Astrocyte (in vitro differentiated cells and primary cell): ENCODE data around the gene ZC3H18. TPM values are rescaled to one million over a fixed set of nuclear protein-coding genes. Genes with fewer than 3 reads are reported as not detected.

Experiments used
- DNase-seq: peaks from one replicate; pipeline ENCODE4 v3.0.0-alpha.2; 2010; ENCODE audit warnings: low read depth
- FAIRE-seq: peaks from 2 replicates; lab custom pipeline; 2011; peaks lifted over from hg19 to GRCh38; lab: Jason Lieb, UNC
- H2AFZ ChIP-seq: 2 replicates; pipeline ENCODE4 v1.6.0; 2012; ENCODE audit warnings: low read depth, low read length, inconsistent platforms
- H3K27ac ChIP-seq: 2 replicates; pipeline ENCODE4 v1.5.1; 2011; ENCODE audit warnings: low read depth, low read length, inconsistent platforms
- H3K27me3 ChIP-seq: 2 replicates; pipeline ENCODE4 v1.6.0; 2011; ENCODE audit warnings: low read length, inconsistent platforms; ENCODE audit not compliant: insufficient read depth
- H3K36me3 ChIP-seq: 2 replicates; pipeline ENCODE4 v1.5.1; 2011; ENCODE audit warnings: low read length, inconsistent platforms; ENCODE audit not compliant: insufficient read depth
- H3K4me1 ChIP-seq: 2 replicates; pipeline ENCODE4 v1.5.1; 2011; ENCODE audit warnings: low read length, inconsistent platforms; ENCODE audit not compliant: insufficient read depth
- H3K4me2 ChIP-seq: 2 replicates; pipeline ENCODE4 v1.6.0; 2012; ENCODE audit warnings: low read length, inconsistent platforms
- H3K4me3 ChIP-seq: 2 replicates; pipeline ENCODE4 v1.5.1; 2011; ENCODE audit warnings: low read depth, mild to moderate bottlenecking, low read length, inconsistent platforms; ENCODE audit not compliant: insufficient read depth
- H3K79me2 ChIP-seq: 2 replicates; pipeline ENCODE4 v1.6.0; 2012; ENCODE audit warnings: mild to moderate bottlenecking, low read length, inconsistent platforms; ENCODE audit not compliant: insufficient read depth
- H3K9ac ChIP-seq: 2 replicates; pipeline ENCODE4 v1.6.0; 2012; ENCODE audit warnings: mild to moderate bottlenecking, low read length, inconsistent platforms
- H3K9me3 ChIP-seq: 2 replicates; pipeline ENCODE4 v1.5.1; 2012; ENCODE audit warnings: low read depth, mild to moderate bottlenecking, low read length, inconsistent platforms; ENCODE audit not compliant: insufficient read depth
- H4K20me1 ChIP-seq: 2 replicates; pipeline ENCODE4 v1.6.0; 2012; ENCODE audit warnings: low read length, inconsistent platforms; ENCODE audit not compliant: insufficient read depth
- H3K27ac Mint-ChIP-seq: one replicate; pipeline ENCODE4 v1.8.0; 2021; ENCODE audit warnings: mild to moderate bottlenecking, mixed read lengths; ENCODE audit not compliant: unreplicated experiment
- H3K27me3 Mint-ChIP-seq: one replicate; pipeline ENCODE4 v1.8.0; 2021; ENCODE audit warnings: low read depth, mixed read lengths; ENCODE audit not compliant: unreplicated experiment
- H3K36me3 Mint-ChIP-seq: one replicate; pipeline ENCODE4 v1.8.0; 2021; ENCODE audit warnings: low read depth, mixed read lengths; ENCODE audit not compliant: unreplicated experiment
- H3K4me1 Mint-ChIP-seq: one replicate; pipeline ENCODE4 v1.8.0; 2021; ENCODE audit warnings: low read depth, mixed read lengths; ENCODE audit not compliant: unreplicated experiment
- H3K4me3 Mint-ChIP-seq: one replicate; pipeline ENCODE4 v1.8.0; 2021; ENCODE audit warnings: mild to moderate bottlenecking, moderate library complexity, mixed read lengths; ENCODE audit not compliant: unreplicated experiment
- H3K9me3 Mint-ChIP-seq: one replicate; pipeline ENCODE4 v1.8.0; 2021; ENCODE audit warnings: mild to moderate bottlenecking, mixed read lengths; ENCODE audit not compliant: unreplicated experiment
- EZH2 ChIP-seq: IDR thresholded peaks from 2 replicates; pipeline ENCODE4 v1.6.1; 2012; ENCODE audit warnings: mild to moderate bottlenecking, low read length, inconsistent platforms; ENCODE audit not compliant: insufficient read depth
- total RNA-seq: library from RNA; stranded (reverse); gene quantifications from 2 replicates; pipeline ENCODE4 v1.2.1, GENCODE V29; 2021
- TF ChIP-seq, protein P1 (sequence below): IDR thresholded peaks from 2 replicates; pipeline ENCODE4 v1.5.1; 2011; ENCODE audit warnings: low read depth, mild to moderate bottlenecking, inconsistent platforms, low read length, moderate library complexity; ENCODE audit not compliant: insufficient read depth

Gene ZC3H18
- total RNA-seq, 1 donor from 2014 or later, result 32.8 TPM

DNA sequence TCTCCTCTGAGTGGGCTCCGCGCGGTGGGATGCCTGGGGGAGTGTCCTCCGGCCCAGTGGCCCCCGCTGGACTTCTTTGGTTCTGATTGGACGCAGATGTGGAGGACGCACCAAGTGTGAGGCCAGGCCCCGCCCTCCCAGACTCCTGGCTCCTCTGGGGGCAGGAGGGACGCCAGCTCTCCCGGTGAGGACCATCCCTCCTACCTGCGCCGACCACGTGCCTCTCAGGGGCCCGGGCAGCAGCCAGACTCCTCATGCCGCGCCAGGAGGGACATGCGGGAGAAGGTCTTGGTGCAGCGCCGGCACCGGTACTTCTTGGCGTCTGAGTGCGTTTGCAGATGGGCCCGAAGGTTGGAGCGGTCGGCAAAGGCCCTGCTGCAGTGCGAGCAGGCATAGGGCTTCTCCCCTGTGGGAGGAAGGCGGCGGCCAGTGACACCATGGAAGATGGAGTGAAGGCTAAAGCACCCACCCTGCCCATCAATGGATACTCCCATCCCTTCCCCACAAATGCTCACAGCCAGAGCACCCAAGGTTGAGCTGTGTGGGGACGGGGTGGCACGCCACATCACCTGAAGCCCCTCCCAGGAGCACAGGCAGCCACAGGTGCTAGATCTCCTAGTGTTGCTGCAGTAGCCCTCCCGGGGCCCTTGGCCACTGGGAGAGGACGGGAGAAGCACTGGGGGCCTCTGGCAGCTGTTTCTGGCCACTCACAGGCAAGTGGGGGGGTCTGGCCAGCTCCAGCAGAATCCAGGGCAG, 108.2 kb downstream of the ZC3H18 start:
- H3K9me3 Mint-ChIP-seq, result no peaks in the 10 kb centered on the region
- Histone ChIP-seq H2AFZ (no peak overlapping the region), H4K20me1 (no peaks in the 10 kb centered on the region), H3K4me2 (no peak overlapping the region), H3K4me3 (no peak overlapping the region), H3K27me3 (peaks cover 5% of the 10 kb centered on the region), H3K9ac (no peak overlapping the region), H3K79me2 (no peaks in the 10 kb centered on the region), H3K36me3 (no peaks in the 10 kb centered on the region), H3K9me3 (no peaks in the 10 kb centered on the region), H3K27ac (no peak overlapping the region), H3K4me1 (no peaks in the 10 kb centered on the region)
- H3K27ac Mint-ChIP-seq, result no peak overlapping the region
- TF ChIP-seq, protein P1, sequence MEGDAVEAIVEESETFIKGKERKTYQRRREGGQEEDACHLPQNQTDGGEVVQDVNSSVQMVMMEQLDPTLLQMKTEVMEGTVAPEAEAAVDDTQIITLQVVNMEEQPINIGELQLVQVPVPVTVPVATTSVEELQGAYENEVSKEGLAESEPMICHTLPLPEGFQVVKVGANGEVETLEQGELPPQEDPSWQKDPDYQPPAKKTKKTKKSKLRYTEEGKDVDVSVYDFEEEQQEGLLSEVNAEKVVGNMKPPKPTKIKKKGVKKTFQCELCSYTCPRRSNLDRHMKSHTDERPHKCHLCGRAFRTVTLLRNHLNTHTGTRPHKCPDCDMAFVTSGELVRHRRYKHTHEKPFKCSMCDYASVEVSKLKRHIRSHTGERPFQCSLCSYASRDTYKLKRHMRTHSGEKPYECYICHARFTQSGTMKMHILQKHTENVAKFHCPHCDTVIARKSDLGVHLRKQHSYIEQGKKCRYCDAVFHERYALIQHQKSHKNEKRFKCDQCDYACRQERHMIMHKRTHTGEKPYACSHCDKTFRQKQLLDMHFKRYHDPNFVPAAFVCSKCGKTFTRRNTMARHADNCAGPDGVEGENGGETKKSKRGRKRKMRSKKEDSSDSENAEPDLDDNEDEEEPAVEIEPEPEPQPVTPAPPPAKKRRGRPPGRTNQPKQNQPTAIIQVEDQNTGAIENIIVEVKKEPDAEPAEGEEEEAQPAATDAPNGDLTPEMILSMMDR, result no peak
- no peak for TF ChIP-seq EZH2
- no peak for DNase-seq
- H3K4me3 Mint-ChIP-seq, result no peak overlapping the region
- H3K4me1 Mint-ChIP-seq, result no peaks in the 10 kb centered on the region
- H3K27me3 Mint-ChIP-seq, result no peaks in the 10 kb centered on the region
- FAIRE-seq, result no peak
- peaks cover 2% of the 10 kb centered on the region for H3K36me3 Mint-ChIP-seq

DNA sequence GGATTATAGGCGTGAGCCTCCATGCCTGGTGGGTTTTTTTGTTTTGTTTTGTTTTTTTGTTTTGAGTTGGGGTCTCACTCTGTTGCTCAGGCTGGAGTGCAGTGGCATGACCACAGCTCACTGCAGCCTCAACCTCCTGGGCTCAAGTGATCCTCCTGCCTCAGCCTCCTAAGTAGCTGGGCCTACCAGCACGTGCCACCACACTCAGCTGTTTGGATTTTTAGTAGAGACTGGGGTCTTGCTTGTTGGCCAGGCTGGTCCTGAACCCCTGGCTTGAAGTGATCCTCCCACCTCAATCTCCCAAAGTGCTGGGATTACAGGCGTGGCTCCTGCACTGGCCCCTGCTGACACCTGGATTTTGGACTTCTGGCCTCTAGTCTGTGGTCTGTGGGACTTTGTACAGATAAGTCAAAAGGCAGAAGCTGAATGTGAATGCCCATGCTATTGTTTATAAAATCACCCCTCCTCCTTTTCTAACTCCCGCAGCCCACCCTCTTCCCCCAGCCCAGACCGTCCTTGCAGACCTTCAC, 110.4 kb downstream of the ZC3H18 start:
- Histone ChIP-seq H3K9me3 (no peaks in the 10 kb centered on the region), H3K36me3 (no peaks in the 10 kb centered on the region), H3K4me2 (no peak overlapping the region), H3K27me3 (peaks cover 12% of the 10 kb centered on the region), H3K4me3 (no peak overlapping the region), H3K4me1 (peaks cover 3% of the 10 kb centered on the region), H3K27ac (no peak overlapping the region), H2AFZ (no peak overlapping the region), H3K9ac (no peak overlapping the region), H4K20me1 (no peaks in the 10 kb centered on the region), H3K79me2 (no peaks in the 10 kb centered on the region)
- TF ChIP-seq, protein P1, result no peak
- no peak for TF ChIP-seq EZH2
- H3K36me3 Mint-ChIP-seq, result no peaks in the 10 kb centered on the region
- H3K27ac Mint-ChIP-seq, result no peak overlapping the region
- FAIRE-seq (no peak), DNase-seq (no peak)
- no peaks in the 10 kb centered on the region for H3K4me1 Mint-ChIP-seq
- peaks cover 14% of the 10 kb centered on the region for H3K27me3 Mint-ChIP-seq
- H3K9me3 Mint-ChIP-seq, result no peaks in the 10 kb centered on the region
- H3K4me3 Mint-ChIP-seq, result no peak overlapping the region
